Subcutaneous abdominal adipose tissue (tissue), 5 donors: ENCODE results near the gene SPDYE17.
"Not testable (repeated sequence)": the region's sequence is repeated elsewhere in the genome, so short reads cannot be mapped to it uniquely, and the experiment has no call there.

Experiments used
- H3K27ac ChIP-seq: one replicate; pipeline ENCODE4 v1.7.0; 2013; ENCODE audit warnings: low read depth, mild to moderate bottlenecking, inconsistent platforms, low read length, moderate library complexity
- H3K27me3 ChIP-seq, 5 donors: one replicate each; pipeline ENCODE4 v1.7.0; 2013; ENCODE audit warnings: low read length in 5 of 5, inconsistent platforms in 1 of 5; ENCODE audit not compliant: control insufficient read depth in 5 of 5, insufficient read depth in 4 of 5
- H3K36me3 ChIP-seq, 5 donors: one replicate each; pipeline ENCODE4 v1.7.0; 2013; ENCODE audit warnings: low read length in 5 of 5; ENCODE audit not compliant: control insufficient read depth in 5 of 5, insufficient read depth in 5 of 5
- H3K4me1 ChIP-seq, 5 donors: one replicate each; pipeline ENCODE4 v1.7.0; 2013; ENCODE audit warnings: low read length in 5 of 5, mild to moderate bottlenecking in 3 of 5, moderate library complexity in 1 of 5; ENCODE audit not compliant: control insufficient read depth in 5 of 5, insufficient read depth in 5 of 5
- H3K4me3 ChIP-seq, 5 donors: one replicate each; pipeline ENCODE4 v1.7.0; 2013; ENCODE audit warnings: low read length in 5 of 5, low read depth in 1 of 5
- H3K9ac ChIP-seq, 5 donors: one replicate each; pipeline ENCODE4 v1.7.0; 2013; ENCODE audit warnings: low read length in 5 of 5, mild to moderate bottlenecking in 4 of 5, moderate library complexity in 3 of 5
- H3K9me3 ChIP-seq, 5 donors: one replicate each; pipeline ENCODE4 v1.7.0; 2013; ENCODE audit warnings: low read length in 5 of 5; ENCODE audit not compliant: control insufficient read depth in 5 of 5
- donor health status: healthy.
- donor health status: healthy.
- donor health status: healthy.
- donor health status: healthy.
- donor health status: healthy.

Gene SPDYE17

DNA sequence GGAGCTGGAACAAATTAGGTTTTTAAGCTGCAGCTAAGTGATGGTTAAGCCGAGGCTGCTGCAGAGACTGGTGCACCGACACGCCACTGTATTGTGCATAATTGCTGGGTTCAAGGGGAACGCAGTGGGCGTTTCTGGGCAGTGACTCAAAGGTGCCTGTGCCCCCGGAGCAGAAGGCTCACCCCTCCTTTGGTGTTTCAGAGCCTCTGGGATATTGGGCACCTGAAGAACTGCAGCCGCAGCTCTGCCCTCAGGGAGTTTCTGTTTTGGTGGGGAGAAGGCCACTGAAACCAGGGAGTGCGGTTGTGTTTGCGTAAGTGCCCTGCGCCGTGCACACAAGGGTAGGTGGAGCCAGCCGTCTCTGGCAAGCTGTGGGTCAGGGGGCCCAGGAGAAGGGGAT is 57.8 kb downstream of the SPDYE17 start:
- not testable (repeated sequence) for H3K27me3 ChIP-seq, H3K9me3 ChIP-seq
- peaks cover 0 to 18% (median 3%) of the 10 kb centered on the region in 5 donors for H3K36me3 ChIP-seq

DNA sequence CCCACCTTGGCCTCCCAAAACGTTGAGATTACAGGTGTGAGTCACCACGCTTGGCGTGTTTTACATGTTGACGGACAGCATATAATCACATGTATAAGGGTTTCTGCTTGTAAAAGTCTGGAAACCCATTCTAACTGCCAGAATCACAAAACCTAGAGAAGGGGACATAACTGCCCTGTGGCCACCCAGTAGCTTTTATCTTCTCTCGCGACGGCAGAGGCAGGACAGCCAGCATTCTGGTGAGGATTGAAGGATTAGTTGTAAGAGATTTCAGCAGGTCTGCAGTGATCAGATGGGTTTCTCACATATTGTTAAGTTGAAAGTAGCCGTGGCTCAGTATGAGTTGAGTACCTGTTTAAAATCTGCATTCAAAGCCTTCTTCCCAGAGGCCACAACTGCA is 59.8 kb downstream of the SPDYE17 start:
- not testable (repeated sequence) for H3K9me3 ChIP-seq, H3K27ac ChIP-seq, H3K9ac ChIP-seq, H3K36me3 ChIP-seq, H3K4me3 ChIP-seq, H3K27me3 ChIP-seq, H3K4me1 ChIP-seq

More for the DNA sequence above, 57.8 kb downstream of the SPDYE17 start:
- H3K4me3 ChIP-seq, H3K9ac ChIP-seq, H3K4me1 ChIP-seq, H3K27ac ChIP-seq: not testable (repeated sequence)
